Measurements from ENCODE around the gene RAB3IL1. TPM values are rescaled to one million over a fixed set of nuclear protein-coding genes. Genes with fewer than 3 reads are reported as not detected.

RAB3IL1 gene
- total RNA-seq, 4 donors from 2014 or later, result 14.0 to 31.5 (median 14.2) TPM

DNA sequence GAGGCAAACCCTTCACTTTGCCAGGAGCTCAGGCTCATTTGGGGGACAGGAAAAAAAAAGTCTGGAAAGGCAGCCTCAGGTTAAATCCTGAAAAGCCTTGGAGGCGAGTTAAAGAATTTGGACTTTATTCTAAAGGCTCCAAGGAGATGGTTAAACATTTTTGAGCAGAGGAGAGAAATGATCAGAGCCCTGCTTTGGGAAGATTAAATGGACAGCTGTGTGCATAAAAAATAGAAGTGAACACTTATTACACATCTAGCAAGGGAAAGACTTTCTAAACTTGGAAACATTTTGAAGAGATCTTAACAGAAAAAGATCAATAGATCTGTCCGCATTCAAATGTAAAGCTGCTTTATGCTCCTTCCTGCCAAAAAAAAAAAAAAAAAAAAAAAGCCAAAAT lies 8.4 kb upstream of the RAB3IL1 start:
- Histone ChIP-seq H3K27me3 (peaks cover 0 to 11% (median 0%) of the 10 kb centered on the region in 4 donors), H3K36me3 (no peaks in the 10 kb centered on the region), H3K4me3 (no peak overlapping the region), H3K4me1 (peaks cover 25 to 36% (median 29%) of the 10 kb centered on the region in 4 donors), H3K27ac (replicated peaks in 1 of 4) (no peak overlapping the region), H3K9me3 (no peaks in the 10 kb centered on the region)
- intact Hi-C loops (cut with DNase I), result no loop called here
- 94% methylated on average over 2 of the region's 2 CpGs for WGBS
- TF ChIP-seq CTCF (IDR thresholded peaks at IDR 0.05) (no peak), EP300 (IDR thresholded peaks at IDR 0.05) (no peak), POLR2A (IDR thresholded peaks at IDR 0.05; ENCODE audit: low read depth) (no peak), POLR2AphosphoS5 (IDR thresholded peaks at IDR 0.05) (no peak)
- DNase-seq (ENCODE audit: extremely low spot score), result no peak

DNA sequence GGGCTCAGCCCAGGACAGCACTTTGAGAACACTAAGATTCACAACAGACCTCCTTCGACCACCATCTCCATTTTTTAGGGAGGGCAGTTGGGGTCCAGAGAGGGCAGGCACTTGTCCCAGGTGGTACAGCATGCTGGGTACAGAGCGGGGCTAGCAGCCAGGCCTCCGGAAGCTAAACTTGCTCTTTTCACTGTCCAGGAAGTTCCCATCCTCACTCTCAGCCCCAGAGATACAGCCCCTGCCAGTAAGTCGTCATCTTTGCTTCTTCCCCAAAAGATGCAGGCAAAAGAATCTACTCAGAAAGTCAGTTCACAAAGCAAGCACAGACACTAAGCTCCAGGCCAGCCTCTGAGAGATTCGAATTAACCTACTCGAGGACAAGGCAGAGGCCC lies 6.7 kb upstream of the RAB3IL1 start:
- WGBS, result 56% methylated on average over 6 of the region's 6 CpGs
- peaks cover 0 to 20% (median 0%) of the 10 kb centered on the region in 4 donors for H3K27me3 ChIP-seq
- no peaks in the 10 kb centered on the region for H3K36me3 ChIP-seq
- H3K27ac ChIP-seq (replicated peaks in 1 of 4), result peak overlapping the region; percentile 71 to 86 (median 82)
- H3K4me3 ChIP-seq, result no peak overlapping the region
- TF ChIP-seq EP300 (IDR thresholded peaks at IDR 0.05) (no peak), CTCF (IDR thresholded peaks at IDR 0.05) (no peak), POLR2A (IDR thresholded peaks at IDR 0.05; ENCODE audit: low read depth) (no peak), POLR2AphosphoS5 (IDR thresholded peaks at IDR 0.05) (no peak)
- intact Hi-C loops (cut with DNase I), result no loop called here
- DNase-seq (ENCODE audit: extremely low spot score), result no peak
- no peaks in the 10 kb centered on the region for H3K9me3 ChIP-seq
- peaks cover 31 to 49% (median 42%) of the 10 kb centered on the region in 4 donors for H3K4me1 ChIP-seq

DNA sequence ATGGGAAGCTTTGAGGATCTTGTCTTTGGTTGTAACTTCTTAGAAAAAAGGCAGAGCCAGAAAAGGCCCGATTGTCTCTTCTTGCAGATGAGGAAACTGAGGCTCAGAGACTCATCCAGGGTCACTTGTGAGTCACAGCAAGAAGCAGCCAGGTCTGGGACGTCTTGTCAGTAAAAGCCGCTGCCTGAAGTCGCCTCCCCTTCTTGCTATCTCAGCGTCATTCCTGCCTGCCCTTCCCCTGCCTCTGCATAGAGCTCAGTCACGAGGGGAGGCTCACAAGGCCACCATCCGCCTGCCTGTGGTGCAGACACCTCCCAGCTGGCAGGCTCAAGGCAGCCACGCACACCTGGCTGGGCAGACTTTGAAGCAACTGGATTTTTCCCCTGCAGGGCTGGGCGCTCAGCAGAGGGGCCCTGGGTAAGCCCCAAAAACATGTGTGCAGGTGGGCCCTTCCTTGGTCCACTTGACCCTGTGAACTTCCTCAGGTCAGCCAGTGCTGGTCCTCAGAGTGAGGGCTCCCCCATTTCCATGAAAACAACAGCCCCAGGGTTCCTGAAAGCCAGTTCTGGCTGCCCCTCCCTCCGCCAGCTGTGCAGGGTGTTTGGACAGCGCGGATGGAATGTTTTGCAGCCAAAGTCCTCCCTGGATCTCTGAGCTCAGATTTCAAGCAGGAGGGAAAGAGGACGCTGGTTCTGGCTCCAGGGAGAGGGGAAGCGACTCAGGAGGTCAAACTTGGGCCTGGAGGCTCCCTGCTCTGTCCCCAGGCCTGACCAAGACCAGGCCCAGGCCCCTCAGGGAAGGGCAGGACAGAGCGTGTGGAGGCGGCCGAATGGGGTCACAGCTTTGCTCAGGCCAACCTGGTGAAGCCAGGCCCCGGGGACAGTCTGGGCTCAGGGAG lies 6.0 kb upstream of the RAB3IL1 start:
- Histone ChIP-seq H3K4me1 (peaks cover 36 to 56% (median 47%) of the 10 kb centered on the region in 4 donors), H3K27me3 (peaks cover 0 to 20% (median 0%) of the 10 kb centered on the region in 4 donors), H3K9me3 (no peaks in the 10 kb centered on the region), H3K36me3 (no peaks in the 10 kb centered on the region), H3K27ac (replicated peaks in 1 of 4) (peak overlapping the region; percentile 71 to 86 (median 82)), H3K4me3 (no peak overlapping the region)
- 37% methylated on average over 7 of the region's 18 CpGs for WGBS
- DNase-seq (ENCODE audit: extremely low spot score), result peak; percentile 95
- TF ChIP-seq EP300 (IDR thresholded peaks at IDR 0.05) (no peak), POLR2AphosphoS5 (IDR thresholded peaks at IDR 0.05) (peak; percentile 68 to 73)
- intact Hi-C loops (cut with DNase I), result no loop called here

- H3K4me3 ChIP-seq, result no peak overlapping the region
- peak; percentile 96 for DNase-seq (ENCODE audit: extremely low spot score)
- peaks cover 44 to 64% (median 56%) of the 10 kb centered on the region in 4 donors for H3K4me1 ChIP-seq
- intact Hi-C loops (cut with DNase I), result no loop called here
- 43% methylated on average over 6 of the region's 6 CpGs for WGBS
- no peaks in the 10 kb centered on the region for H3K36me3 ChIP-seq
- H3K27ac ChIP-seq (replicated peaks in 1 of 4), result peak overlapping the region; percentile 71 to 86 (median 82)
- TF ChIP-seq POLR2A (IDR thresholded peaks at IDR 0.05; ENCODE audit: low read depth) (no peak), POLR2AphosphoS5 (IDR thresholded peaks at IDR 0.05) (peak; percentile 35 to 48), EP300 (IDR thresholded peaks at IDR 0.05) (no peak), CTCF (IDR thresholded peaks at IDR 0.05) (no peak)
- peaks cover 0 to 20% (median 0%) of the 10 kb centered on the region in 4 donors for H3K27me3 ChIP-seq
- H3K9me3 ChIP-seq, result no peaks in the 10 kb centered on the region
Measured at GRCh38 chr11:61922539-61922938, 5.2 kb upstream of the RAB3IL1 start.

GRCh38 chr11:61921446-61921845 lies 4.1 kb upstream of the RAB3IL1 start:
- no peak overlapping the region for H3K4me3 ChIP-seq
- DNase-seq (ENCODE audit: extremely low spot score), result no peak
- TF ChIP-seq POLR2A (IDR thresholded peaks at IDR 0.05; ENCODE audit: low read depth) (no peak), CTCF (IDR thresholded peaks at IDR 0.05) (no peak), EP300 (IDR thresholded peaks at IDR 0.05) (no peak), POLR2AphosphoS5 (IDR thresholded peaks at IDR 0.05) (no peak)
- peak overlapping the region; percentile 71 to 86 (median 82) for H3K27ac ChIP-seq (replicated peaks in 1 of 4)
- intact Hi-C loops (cut with DNase I), result no loop called here
- WGBS, result 91% methylated on average over 3 of the region's 3 CpGs
- H3K27me3 ChIP-seq, result peaks cover 0 to 20% (median 0%) of the 10 kb centered on the region in 4 donors
- no peaks in the 10 kb centered on the region for H3K36me3 ChIP-seq
- no peaks in the 10 kb centered on the region for H3K9me3 ChIP-seq
- H3K4me1 ChIP-seq, result peaks cover 48 to 74% (median 65%) of the 10 kb centered on the region in 4 donors
